ENCODE measurements around the gene SLC1A1. TPM values are rescaled to one million over a fixed set of nuclear protein-coding genes. Genes with fewer than 3 reads are reported as not detected.

SLC1A1 gene
- total RNA-seq, 6 experiments from 2014 or later, result 22.0 to 82.7 (median 38.7) TPM

- H3K27ac ChIP-seq, result peak overlapping the region in 2 of 3 donors; percentile 52 to 60
- no peaks in the 10 kb centered on the region for H3K9me3 ChIP-seq
- H3K4me3 ChIP-seq, result no peak overlapping the region
- WGBS (ENCODE audit: insufficient coverage, low coverage, low lambda C conversion rate, missing lambda C conversion rate), result 71% methylated on average over 1 of the region's 1 CpG
- ATAC-seq, result no peak
- H3K27me3 ChIP-seq, result no peaks in the 10 kb centered on the region
- no peak for DNase-seq
- intact Hi-C loops (cut with DNase I), result no loop called here
- peaks cover 0 to 59% (median 17%) of the 10 kb centered on the region in 4 donors for H3K4me1 ChIP-seq
- TF ChIP-seq, protein P1, sequence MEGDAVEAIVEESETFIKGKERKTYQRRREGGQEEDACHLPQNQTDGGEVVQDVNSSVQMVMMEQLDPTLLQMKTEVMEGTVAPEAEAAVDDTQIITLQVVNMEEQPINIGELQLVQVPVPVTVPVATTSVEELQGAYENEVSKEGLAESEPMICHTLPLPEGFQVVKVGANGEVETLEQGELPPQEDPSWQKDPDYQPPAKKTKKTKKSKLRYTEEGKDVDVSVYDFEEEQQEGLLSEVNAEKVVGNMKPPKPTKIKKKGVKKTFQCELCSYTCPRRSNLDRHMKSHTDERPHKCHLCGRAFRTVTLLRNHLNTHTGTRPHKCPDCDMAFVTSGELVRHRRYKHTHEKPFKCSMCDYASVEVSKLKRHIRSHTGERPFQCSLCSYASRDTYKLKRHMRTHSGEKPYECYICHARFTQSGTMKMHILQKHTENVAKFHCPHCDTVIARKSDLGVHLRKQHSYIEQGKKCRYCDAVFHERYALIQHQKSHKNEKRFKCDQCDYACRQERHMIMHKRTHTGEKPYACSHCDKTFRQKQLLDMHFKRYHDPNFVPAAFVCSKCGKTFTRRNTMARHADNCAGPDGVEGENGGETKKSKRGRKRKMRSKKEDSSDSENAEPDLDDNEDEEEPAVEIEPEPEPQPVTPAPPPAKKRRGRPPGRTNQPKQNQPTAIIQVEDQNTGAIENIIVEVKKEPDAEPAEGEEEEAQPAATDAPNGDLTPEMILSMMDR (IDR thresholded peaks at IDR 0.05), result no peak
- TF ChIP-seq POLR2A (IDR thresholded peaks at IDR 0.05), result no peak
- no peaks in the 10 kb centered on the region for H3K36me3 ChIP-seq
These were observed 102.6 kb downstream of the SLC1A1 start for GRCh38 chr9:4592886-4593285.

DNA sequence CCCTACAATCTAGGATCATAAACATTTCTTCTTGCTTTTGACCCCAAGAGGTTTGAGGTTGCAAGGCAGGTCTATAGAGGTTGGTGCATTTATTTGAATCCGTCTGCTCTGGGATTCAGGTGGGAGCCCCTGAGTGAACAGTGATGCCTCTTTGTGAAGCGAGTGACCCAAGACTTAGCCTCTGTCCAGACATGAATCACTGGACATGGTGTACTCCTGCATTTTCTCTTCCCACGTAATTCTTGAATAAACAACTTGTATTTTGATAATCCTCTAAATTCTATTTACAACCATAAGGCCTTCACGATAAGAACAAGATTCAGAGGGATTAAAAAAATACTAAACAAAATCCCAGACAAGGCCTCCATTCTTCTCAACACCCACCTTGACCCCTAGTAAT lies 104.3 kb downstream of the SLC1A1 start:
- H3K27ac ChIP-seq, result peak overlapping the region in 2 of 3 donors; percentile 60 to 81

DNA sequence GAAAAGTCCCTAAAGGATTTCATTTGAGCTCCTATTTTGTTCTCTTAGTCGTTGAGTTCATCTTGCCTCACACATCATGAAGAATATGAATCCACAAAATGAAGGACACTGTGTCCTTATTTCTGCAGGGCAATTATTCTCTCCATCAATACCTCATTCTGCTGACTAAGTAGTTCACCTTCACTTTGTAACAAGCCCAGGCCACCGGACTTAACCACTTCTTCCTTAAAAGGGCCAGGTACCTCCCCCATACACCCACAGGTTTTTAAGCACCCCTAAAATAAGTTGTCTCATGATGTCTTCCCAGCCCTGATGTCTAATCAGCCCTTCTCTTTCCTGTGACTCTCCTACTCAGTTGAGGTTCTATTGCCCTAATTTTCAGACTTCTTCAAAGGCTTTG lies 104.7 kb downstream of the SLC1A1 start:
- 37% methylated on average over 2 of the region's 2 CpGs for WGBS (ENCODE audit: insufficient coverage, low coverage, low lambda C conversion rate, missing lambda C conversion rate)
- DNase-seq (no peak), ATAC-seq (no peak)
- no peak overlapping the region for H3K4me3 ChIP-seq
- TF ChIP-seq, protein P1 (IDR thresholded peaks at IDR 0.05), result no peak
- no peak for TF ChIP-seq POLR2A (IDR thresholded peaks at IDR 0.05)
- no peaks in the 10 kb centered on the region for H3K9me3 ChIP-seq
- H3K36me3 ChIP-seq, result no peaks in the 10 kb centered on the region
- intact Hi-C loops (cut with DNase I), result no loop called here
- no peaks in the 10 kb centered on the region for H3K27me3 ChIP-seq
- peaks cover 0 to 59% (median 17%) of the 10 kb centered on the region in 4 donors for H3K4me1 ChIP-seq
- H3K27ac ChIP-seq, result peak overlapping the region in 2 of 3 donors; percentile 81 to 95

More for the DNA sequence above, 104.3 kb downstream of the SLC1A1 start:
- H3K4me3 ChIP-seq, result no peak overlapping the region
- no peak for ATAC-seq
- TF ChIP-seq, protein P1 (IDR thresholded peaks at IDR 0.05), result no peak
- TF ChIP-seq POLR2A (IDR thresholded peaks at IDR 0.05), result no peak
- no peaks in the 10 kb centered on the region for H3K9me3 ChIP-seq
- no peaks in the 10 kb centered on the region for H3K27me3 ChIP-seq
- H3K4me1 ChIP-seq, result peaks cover 0 to 59% (median 17%) of the 10 kb centered on the region in 4 donors
- intact Hi-C loops (cut with DNase I), result no loop called here
- DNase-seq, result no peak
- H3K36me3 ChIP-seq, result no peaks in the 10 kb centered on the region
- 88% methylated on average over 4 of the region's 4 CpGs for WGBS (ENCODE audit: insufficient coverage, low coverage, low lambda C conversion rate, missing lambda C conversion rate)

DNA sequence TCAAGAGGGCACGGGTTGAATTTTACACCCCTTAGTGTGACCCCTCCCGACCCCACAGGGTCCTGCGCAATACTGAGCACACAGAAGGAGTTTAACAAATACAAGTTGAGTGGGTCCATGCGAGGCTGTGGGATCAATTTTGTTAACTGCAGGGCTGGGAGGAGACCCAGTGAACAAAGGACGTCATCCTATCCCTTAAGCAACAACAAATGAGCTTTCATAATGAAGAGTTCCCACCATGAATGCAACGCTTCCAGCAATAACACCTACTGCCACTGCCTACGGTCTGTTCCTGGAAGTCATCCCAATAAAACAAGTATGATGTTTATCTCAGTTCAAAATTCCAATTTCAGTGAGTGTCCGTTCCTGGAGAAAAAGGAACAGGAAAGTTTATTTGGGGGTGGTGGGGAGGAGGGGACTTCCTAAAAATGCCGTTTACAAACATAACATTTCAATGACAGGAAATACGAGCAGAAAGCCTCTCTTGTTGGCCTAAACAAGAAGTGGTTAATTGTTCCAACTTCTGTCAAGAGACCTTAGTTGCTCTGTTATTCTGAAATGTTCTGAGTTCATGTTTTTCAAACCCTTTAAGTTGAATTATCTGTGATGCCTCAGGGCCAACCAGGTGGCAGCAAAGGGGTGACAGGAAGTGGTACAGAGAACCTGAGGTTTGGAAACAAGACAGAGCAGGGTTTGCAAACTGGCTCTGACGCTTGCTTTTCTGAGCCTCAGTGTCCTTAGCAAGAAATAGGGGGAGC lies 106.1 kb downstream of the SLC1A1 start:
- 22% methylated on average over 11 of the region's 11 CpGs for WGBS (ENCODE audit: insufficient coverage, low coverage, low lambda C conversion rate, missing lambda C conversion rate)
- Histone ChIP-seq H3K27ac (peak overlapping the region; percentile 66 to 95 (median 81)), H3K4me3 (no peak overlapping the region), H3K9me3 (no peaks in the 10 kb centered on the region), H3K4me1 (peaks cover 0 to 55% (median 17%) of the 10 kb centered on the region in 4 donors), H3K27me3 (no peaks in the 10 kb centered on the region), H3K36me3 (no peaks in the 10 kb centered on the region)
- intact Hi-C loops (cut with DNase I), result no loop called here
- ATAC-seq, result peak; percentile 79 to 87 (median 84)
- TF ChIP-seq, protein P1 (IDR thresholded peaks at IDR 0.05), result no peak
- peak; percentile 55 for TF ChIP-seq POLR2A (IDR thresholded peaks at IDR 0.05)
- DNase-seq, result peak; percentile 48 to 82 (median 79)
